Dedifferentiated amniotic fluid mesenchymal stem cell (primary cell): ENCODE measurements around the gene EXOC2.

Source experiments
- DNase-seq: peaks from one replicate; pipeline ENCODE4 v3.0.0-alpha.2; 2016; ENCODE audit errors: extremely low spot score

Gene EXOC2

DNA sequence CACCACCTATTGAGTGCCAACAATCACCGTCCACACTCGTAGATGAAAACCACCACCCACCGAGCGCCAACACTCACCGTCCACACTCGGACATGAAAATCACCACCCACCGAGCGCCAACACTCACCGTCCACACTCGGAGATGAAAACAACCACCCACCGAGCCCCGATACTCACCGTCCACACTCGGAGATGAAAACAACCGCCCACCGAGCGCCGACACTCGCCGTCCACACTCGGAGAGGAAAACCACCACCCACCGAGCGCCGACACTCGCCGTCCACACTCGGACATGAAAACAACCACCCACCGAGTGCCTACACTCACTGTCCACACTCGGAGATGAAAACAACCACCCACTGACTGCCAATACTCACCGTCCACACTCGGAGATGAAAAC, 172.1 kb downstream of the EXOC2 start:
- DNase-seq, result no peak

DNA sequence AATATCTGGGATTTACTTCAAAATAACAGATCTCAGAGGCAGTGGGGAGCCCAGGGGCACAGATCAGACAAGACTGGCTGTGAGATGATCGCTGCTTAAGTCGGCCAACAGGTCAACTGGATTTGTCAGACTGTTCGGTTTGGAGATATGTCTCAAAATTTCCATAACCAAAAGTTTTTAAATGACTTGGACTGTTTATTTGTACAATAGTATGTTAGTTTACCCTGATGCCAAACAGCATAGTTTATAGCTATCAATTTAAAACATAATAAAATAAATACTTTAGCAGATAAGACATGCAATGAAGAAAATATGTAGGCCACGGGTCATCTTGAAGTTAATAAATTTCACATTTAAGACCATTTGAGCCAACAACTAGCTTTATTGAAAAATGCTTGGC, 174.7 kb downstream of the EXOC2 start:
- DNase-seq, result no peak

DNA sequence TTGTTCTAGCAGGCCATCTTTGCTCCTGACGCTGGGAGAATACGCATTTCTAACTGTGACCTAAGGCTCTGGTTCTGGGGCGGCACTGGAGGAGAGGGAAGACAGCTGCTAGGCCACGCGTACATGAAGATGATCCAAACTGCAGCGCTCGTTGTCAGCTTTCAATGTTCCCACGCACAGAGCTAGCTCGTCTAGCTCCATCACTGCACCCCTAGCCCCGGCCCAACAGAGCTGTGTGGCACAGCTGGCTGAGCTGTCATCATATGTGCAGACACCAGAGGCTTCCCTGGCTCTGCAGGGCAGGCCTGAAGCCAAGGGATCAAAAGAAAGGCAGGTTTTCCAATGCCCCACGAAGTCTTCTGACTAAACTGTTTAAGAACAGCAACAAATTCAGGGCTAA, 176.7 kb downstream of the EXOC2 start:
- DNase-seq, result no peak

DNA sequence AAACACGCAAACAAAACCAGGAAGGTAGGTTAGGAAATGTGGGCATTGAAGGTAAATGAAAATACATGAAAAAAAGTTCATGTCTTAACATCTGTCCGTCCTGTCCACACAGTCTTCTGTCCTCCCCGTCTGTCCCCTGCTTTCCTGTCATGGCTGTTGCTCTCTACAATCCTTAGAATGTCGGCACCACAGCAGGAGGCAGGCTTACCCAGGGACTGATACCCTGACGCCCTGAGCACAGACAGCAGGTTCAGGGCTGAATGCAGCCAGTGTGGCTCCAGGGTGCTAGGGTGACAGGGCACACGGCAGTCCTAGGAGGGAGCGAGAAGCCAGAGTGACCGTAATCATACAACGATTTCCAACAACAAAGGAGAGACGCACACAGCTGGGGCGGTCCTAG, 177.7 kb downstream of the EXOC2 start:
- DNase-seq, result no peak

DNA sequence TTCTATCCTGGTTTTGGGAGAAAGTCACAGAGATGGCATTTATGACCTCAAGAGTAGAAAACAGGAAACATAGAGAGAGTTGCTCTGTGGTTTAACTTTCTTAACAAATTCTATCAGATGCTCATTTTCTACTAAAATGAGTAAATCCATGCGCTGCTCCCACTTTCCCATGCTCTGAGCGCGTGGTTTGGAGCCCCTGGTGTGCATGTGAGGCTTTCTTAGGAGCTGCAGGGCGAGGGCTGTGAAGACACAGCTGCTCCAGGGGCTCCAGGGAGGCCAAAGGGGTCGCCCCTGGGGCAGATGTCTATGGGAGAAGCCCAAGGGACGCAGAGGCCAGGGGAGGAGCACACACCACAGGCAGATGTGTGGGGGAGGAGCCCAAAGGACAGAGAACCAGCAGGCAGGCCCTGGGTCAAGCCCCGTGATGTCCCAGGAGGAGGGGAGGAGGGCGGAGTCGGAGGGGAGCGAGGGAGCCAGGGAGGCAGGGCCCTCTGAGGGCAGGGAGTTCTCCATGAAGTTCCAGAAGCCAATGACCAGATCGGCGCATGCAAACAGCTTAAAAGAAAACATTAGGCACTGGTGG, 178.5 kb downstream of the EXOC2 start:
- DNase-seq, result no peak

DNA sequence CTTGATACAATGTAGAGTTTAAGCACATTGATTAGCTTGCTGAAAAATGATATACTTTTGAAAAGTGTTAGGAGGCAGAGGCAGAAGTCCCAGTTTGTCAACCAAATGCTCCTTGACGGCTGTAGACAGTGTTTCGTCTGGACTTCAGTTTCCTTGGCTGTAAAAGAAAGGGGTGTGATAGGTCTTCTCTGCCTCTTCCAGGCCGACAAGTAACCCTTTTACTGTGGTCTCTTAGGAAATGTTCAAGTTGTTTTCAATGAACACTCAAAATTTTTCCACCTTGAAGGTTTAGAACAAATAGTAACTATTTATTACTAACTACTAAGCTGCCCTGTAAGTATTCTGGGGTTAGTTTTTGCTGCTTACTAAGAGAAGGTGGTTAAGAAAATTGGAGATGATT, 179.0 kb downstream of the EXOC2 start:
- no peak for DNase-seq

DNA sequence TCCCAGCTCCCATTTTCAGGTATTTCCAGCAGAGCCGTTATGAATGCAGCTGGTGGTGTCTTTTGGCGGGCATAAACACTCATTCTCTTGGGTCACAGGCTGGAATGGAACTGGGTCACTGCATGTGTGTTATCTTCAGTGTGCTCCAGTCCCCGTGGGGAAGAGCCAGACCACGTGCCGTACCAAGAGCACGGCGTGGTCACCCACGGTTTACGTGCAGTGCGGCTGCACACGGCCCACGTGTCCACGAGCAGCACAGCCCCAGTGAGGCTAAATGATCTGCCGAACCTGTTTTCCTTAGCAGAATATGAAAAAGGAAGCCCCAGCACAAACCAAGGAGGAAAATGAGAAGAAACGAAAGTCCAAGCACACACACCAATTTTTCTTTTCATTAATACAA, 179.9 kb downstream of the EXOC2 start:
- no peak for DNase-seq

DNA sequence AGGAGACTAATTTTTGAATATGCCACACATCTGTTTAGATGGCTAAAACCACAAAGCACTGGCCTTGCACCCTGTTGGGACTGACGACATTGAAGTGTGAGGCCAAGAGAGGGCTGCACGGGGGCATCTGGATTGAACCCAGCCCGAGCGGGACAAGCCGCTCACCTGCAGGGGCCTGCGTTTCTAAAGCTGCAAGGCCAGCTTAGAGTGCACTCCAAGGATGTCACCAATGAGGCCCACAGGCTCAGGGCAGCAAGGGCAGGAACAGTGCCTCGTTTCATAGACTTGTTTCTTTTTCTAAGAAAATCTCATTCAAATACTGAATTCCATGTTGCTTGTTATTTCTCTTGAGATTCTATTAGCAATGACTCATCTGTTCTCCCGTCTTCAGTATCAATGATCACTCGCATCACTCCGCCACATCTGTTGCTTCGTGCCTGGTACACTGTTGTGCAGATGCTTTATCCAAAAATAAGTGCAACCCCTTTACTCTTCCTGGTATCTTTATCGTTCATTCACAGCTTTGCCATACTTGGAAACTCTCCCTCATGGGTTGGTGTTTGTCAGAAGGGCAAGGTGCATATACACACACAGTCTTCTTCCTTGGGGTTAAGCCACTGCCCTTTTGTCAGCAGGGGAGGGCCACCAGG, 181.3 kb downstream of the EXOC2 start:
- no peak for DNase-seq

DNA sequence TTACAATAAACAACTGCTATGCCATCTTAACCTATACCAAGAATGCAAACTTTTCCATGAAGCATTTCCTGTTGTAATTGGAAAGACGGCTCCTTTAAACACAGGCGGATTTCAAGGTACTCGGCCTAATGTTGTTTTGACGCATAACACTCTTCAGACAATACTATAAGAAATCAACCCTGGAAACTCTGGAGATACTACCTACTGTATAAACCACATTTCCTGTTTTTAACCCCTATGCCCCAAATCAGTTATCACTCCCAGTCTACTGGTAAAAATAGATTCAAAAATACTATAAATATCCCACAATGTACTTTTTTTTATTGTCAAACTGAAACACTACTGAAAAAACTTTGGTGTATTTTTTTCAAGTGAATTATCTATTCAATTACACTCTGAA, 183.3 kb downstream of the EXOC2 start:
- no peak for DNase-seq

DNA sequence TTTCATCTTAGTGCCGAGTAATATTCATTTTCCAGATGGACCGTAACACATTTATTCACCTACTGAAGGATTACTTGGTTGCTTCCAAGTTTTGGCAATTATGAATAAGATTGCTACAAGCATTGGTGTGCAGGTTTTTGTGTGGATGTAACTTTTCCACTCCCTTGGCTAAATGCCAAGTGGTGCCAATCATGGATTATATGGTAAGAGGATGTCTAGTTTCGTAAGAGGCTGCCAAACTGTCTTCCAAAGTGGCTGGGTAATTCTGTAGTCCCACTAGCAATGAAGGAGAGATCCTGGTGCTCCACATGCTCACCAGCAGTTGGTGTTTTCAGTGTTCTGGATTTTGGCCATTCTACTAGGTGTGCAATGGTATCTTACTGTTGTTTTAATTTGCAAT, 184.3 kb downstream of the EXOC2 start:
- no peak for DNase-seq

DNA sequence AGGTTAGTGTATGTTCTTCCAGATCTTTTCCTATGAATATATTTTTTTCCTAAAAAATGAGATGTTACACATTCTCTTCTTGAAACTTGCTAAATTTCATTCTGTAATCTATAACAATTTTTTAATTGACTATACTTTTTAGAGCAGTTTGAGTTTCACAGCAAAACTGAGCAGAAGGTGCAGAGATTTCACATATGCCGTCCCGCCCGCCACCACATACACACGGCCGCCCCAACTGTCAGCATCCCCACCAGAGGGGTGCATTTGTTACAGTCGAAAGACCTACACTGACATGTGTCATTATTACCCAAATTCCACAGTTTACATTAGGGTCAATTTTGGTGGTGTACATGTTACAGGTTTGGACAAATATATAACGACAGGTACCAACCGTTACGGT, 184.9 kb downstream of the EXOC2 start:
- DNase-seq, result no peak

DNA sequence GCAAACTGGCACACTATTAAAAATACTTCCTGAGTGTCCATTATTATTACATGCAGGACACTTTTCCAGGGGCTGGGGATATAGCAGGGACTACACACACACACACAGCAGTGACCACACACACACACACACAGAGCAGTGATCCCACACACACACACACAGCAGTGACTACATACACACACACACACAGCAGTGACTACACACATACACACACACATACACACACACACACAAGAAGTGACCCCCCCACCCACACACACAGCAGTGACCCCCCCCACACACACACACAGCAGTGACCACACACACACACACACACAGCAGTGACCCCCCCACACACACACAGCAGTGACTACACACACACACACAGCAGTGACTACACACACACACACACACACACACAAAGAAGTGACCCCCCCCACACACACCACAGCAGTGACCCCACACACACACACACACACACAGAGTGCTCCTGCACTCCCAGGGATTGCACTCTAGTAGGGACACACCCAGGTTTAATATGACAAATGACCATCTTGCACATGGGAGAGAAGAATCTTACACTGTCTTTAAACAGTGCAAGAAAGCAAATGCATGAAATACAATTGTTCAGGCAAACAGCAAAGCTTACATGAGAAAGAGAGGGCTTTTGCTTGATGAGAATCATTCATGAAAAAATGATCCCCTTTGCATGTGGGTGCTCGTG, 185.9 kb downstream of the EXOC2 start:
- no peak for DNase-seq

DNA sequence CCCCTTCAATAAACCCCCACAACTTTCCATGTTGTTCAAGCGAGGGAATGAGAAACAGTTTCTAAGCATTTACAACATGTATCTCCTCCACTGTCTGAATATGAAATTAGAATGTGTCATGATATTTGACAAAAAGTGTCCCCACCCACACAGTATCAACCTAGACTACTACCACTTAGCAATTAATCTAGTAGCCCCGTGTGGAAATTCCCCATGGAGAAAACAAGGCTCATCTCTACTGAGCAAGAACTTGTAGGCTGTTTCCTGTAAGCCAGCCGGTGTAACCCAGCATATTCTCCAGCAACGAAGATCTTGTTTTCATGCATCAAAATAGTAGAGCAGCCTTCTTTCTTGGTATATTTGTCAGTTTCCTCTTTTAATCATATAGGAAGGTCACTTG, 186.4 kb downstream of the EXOC2 start:
- no peak for DNase-seq

DNA sequence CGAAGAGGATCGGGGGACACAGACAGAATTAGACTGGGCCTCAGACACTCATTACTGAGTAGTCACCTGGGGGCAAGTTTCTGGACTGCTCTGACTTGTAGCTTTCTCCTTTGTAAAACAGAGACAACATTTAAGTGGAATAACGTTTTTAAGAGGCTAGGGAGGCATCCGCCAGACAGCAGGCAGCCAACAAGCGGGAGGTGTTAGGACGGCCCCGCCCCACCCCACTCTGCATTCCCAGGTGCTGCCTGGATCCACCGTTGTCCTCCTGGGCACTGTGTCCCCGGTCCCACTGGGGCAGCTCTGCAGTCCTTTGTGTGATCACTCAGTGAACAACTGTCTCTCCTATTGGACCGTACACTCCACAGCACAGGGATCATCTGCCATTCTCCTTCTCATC, 187.6 kb downstream of the EXOC2 start:
- DNase-seq, result no peak

DNA sequence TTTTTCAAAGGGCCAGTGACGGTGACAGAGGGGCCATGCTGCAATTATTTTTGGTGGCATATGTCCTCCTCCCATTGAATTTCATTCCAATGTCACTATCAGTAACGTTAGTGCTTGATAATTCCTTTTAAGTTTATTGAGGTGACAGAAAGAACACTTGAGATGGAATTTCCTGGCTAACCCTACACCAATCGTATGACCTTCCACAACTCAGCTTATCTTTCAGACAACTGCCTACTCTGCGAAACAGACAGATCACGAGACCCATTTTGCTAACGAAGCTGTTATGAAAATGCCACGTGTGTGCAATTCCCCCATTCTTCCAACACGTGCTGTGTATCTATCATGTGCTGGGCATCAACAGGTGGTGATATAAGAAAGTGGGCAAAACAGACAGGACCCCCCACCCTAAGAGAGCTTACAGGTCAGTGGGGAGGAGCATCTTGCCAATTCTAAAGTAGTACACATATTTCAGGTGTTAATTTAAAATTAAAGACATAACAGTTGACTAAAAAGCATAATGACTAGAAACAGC, 188.4 kb downstream of the EXOC2 start:
- no peak for DNase-seq

DNA sequence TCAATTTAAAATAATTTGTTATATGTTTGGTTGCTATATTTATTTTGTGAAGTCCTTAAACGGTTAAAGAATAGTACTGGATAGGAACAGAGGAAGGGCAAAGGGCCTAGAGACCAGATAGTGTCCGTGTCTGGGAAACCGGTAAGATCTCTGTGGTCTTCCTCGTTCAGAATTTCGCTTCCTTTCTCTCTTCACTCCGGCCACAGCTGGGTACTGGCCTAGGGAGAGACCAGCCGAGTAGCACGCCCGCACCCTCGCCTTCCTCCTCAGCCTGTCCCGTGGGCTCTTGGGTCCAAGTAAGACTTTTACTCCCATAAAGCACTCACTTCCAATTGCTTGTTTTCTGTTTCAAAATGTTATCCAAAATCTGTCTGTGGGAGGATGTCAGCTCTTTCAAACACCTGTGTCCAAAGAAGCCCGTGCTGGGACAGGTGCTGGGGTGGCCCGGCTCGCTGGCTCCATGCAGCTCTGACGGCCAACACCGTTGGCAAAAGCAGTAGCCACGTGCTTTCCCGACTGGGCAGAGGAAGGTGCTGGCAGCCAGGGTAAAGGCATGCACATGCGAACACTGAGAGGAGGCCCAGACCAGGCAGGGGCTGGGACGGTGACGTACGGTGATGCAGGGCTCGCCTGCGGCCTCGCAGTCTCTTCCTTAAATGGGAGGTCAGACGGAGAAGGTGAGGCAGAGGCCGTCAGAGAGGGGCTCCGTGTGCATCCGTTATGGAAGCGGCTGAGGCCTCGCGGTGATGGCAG, 189.2 kb downstream of the EXOC2 start:
- no peak for DNase-seq

DNA sequence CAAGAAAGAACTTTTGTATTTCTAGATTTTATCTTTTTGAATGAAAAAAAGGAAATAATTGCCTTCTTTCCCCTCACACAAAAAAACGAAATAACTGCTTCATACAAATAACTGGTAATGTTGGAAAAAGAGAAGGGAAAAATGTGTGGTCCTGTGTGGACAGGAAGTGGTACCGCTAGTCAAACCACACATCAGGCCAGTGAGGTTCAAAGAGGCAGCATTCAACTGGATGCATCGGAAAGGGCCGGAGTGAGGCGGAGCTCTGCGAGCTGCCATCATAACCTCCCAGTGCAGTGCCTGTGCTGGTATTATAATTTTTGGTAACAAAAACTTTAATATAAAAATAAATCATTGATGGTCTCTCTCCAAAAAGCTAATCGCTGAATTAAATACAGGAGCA, 190.2 kb downstream of the EXOC2 start:
- DNase-seq, result no peak

DNA sequence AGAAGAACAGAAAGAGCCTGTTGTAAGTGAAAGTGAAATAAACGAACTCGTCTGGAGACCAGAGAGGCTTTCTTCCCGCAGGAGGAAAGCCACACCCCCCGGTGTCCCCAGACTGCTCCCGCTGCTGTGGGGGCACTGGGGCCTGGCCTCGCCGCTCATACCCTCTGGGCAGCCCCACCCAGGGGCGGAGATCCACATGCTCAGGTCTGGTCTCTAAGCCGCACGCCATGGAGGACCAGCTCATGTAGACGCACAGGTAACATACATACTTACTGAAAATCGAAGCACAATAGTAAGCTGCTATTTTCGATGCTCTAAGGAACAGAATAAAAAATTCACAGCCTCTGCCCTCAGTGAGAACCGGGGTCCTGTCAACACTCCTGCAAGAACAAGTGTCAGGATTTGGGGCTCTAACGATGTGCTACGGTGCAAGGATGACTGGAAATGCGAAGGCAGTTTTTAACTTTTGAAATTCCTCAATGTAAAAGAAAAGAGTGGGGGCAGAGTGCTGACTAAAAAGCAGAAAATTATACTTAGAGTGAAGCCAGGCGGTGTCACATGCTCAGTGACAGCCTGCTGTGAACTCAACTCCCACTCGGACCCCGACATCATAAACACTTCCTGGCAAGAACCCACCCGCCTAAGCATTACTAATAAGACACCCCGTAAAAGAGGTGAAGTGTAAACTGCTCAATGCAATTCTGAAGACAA, 190.9 kb downstream of the EXOC2 start:
- DNase-seq, result no peak

DNA sequence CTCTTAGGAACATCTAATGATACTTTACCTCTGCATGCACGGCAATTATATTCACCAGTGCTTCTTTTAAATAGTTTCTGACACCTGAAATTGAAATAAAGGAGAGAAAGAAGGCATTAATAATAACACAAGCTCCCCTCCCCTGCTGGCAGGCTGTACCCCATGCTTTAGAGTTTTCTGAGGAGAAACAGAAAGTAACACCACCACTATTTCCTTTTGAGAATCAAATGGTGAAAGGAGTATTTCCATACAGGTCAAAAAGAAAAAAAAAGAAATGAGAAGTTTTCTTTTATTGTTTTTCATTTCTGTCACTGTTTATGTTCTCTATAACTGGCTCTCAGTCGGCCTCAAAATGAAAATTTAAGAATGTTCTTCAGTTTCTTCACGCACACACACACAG, 193.3 kb downstream of the EXOC2 start:
- no peak for DNase-seq

DNA sequence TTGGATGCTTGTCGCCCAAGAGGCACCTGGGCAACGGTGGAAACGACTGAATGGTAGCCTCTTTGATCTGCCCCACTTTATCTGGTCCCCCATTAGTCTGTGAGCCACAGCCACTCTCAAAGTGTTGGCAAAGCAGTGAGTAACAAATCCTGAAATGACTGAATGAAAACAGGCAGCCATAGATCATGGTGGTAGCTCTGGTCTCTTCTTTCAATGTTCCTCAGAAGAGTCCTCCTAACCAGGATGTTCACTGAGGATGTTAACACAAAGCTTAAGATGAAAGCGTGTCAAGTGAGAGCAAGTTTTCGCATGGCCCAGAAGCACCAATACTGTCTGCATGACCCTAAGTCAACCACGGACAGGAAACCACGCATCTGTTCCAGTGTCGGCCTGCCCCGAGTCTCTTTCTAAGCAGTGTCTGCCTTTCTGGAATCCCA, 194.1 kb downstream of the EXOC2 start:
- DNase-seq, result no peak

DNA sequence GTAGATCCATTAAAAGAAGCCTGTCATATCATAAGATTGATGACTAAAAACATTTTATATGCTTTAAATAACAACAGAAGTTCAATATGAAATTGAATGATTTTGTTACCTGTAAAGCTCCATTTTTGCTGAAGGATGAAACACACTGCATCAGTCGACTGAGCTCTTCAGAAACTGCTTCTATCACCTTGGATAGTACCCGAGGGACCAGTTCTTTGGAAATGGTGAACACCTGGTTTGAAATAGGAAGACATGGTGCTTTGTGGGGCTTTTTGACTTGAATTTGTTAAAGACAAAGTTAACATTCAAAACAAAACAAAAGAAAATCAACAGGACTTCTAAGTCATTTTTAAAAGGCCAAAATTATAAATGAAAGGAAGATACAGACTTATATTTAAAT, 195.7 kb downstream of the EXOC2 start:
- DNase-seq, result no peak

DNA sequence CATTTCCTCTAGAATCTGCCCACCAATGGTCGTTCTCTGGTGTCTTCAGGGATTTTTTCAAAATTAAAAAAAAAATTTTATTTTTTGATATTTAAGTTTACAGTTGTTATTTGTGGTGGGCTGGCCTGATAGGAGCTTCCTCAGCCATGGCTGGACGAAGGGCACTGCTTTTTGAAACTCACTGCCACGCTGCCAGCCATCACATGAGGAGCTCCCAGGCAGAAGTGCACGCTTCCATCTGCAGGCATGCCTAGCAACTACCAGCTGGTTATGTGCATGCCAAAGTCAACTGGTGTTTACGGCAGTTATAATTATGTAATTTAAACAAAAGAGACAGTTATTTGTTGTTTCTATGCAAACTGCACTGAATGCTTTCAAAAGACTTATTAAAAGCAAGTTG, 196.3 kb downstream of the EXOC2 start:
- DNase-seq, result no peak
